Stimulated activated CD8-positive, alpha-beta memory T cell treated with anti-CD3 and anti-CD28 coated beads, Interleukin-15, amount 100 ng/mL, for 48 hours (primary cell): ENCODE measurements around the gene ZNF687.

Experiments
- DNase-seq, 2 donors: peaks; one replicate each; pipeline ENCODE4 v3.0.0-alpha.2; 2020; ENCODE audit warnings: low read depth in 2 of 2

Gene ZNF687

GRCh38 chr1:151312411-151312810 lies 30.3 kb downstream of the ZNF687 start:
- DNase-seq, result no peak

GRCh38 chr1:151312826-151313225 lies 30.7 kb downstream of the ZNF687 start:
- no peak for DNase-seq

GRCh38 chr1:151313501-151313900 lies 31.4 kb downstream of the ZNF687 start:
- DNase-seq, result no peak

GRCh38 chr1:151314137-151314875 lies 32.2 kb downstream of the ZNF687 start:
- DNase-seq, result no peak

GRCh38 chr1:151315565-151316235 lies 33.6 kb downstream of the ZNF687 start:
- no peak for DNase-seq

- no peak for DNase-seq
Observed at GRCh38 chr1:151318975-151319374, 36.9 kb downstream of the ZNF687 start.

GRCh38 chr1:151324390-151324930 lies 42.4 kb downstream of the ZNF687 start:
- no peak for DNase-seq

- no peak for DNase-seq
Observed at GRCh38 chr1:151325231-151325630, 43.1 kb downstream of the ZNF687 start.

GRCh38 chr1:151325646-151326429 lies 43.7 kb downstream of the ZNF687 start:
- DNase-seq, result no peak

GRCh38 chr1:151326619-151327222 lies 44.6 kb downstream of the ZNF687 start:
- DNase-seq, result peak in 1 of 2 donors; percentile 36

GRCh38 chr1:151327223-151327902 lies 45.3 kb downstream of the ZNF687 start, which contains the start of gene PI4KB:
Gene PI4KB (minus strand): TSS chr1:151327416. CDS start chr1:151316481, 10,935 bp downstream.
- peak; percentile 79 to 81 for DNase-seq

- DNase-seq, result no peak
Observed at GRCh38 chr1:151327903-151328674, 46.0 kb downstream of the ZNF687 start.

GRCh38 chr1:151334822-151335221 lies 52.7 kb downstream of the ZNF687 start:
- DNase-seq, result no peak

GRCh38 chr1:151336556-151336955 lies 54.5 kb downstream of the ZNF687 start:
- no peak for DNase-seq

- DNase-seq, result no peak
Observed at GRCh38 chr1:151340870-151341754, 59.0 kb downstream of the ZNF687 start.
